Pancreas (tissue), 10 donors: ENCODE results near the gene RWDD1. TPM values are rescaled to one million over a fixed set of nuclear protein-coding genes. Genes with fewer than 3 reads are reported as not detected.

Experiments
- ATAC-seq, 4 donors: fragments of 200-7000 bp; cut with Tn5 transposase; one replicate each; pipeline versions ENCODE4 v1.8.0 to v1.9.1; 2020; ENCODE audit warnings: mild to moderate bottlenecking in 4 of 4, moderate library complexity in 4 of 4
- DNase-seq, 6 donors: peaks; one replicate each; pipeline ENCODE4 v3.0.0-alpha.2; 2020
- FAIRE-seq: peaks from 2 replicates; lab custom pipeline; 2012; peaks lifted over from hg19 to GRCh38; lab: Jason Lieb, UNC
- H3K27ac ChIP-seq, 4 donors: fragments of 200-600 bp; sonication (generic); 1 replicate in 3 of 4; 2 replicates in 1 of 4; pipeline versions ENCODE4 v1.5.0 to v1.8.0; 2020
- H3K27me3 ChIP-seq, 4 donors: fragments of 200-600 bp; one replicate each; pipeline ENCODE4 v1.8.0; 2021
- H3K36me3 ChIP-seq, 3 donors: fragments of 200-600 bp; sonication (generic) in 1 of 3; one replicate each; pipeline versions ENCODE4 v1.5.0 to v1.8.0; 2020 to 2021
- H3K4me1 ChIP-seq, 3 donors: fragments of 200-600 bp; one replicate each; pipeline ENCODE4 v1.8.0; 2021
- H3K4me3 ChIP-seq, 4 donors: fragments of 200-600 bp; sonication (generic) in 2 of 4; one replicate each; pipeline versions ENCODE4 v1.5.0 to v1.8.0; 2020 to 2021
- H3K9me3 ChIP-seq, 4 donors: fragments of 200-600 bp; one replicate each; pipeline ENCODE4 v1.8.0; 2021
- WGBS, 2 donors: extraction: QIAGEN DNeasy Blood & Tissue Kit; methylation state at CpG; one replicate each; pipeline ENCODE4 v1.1.7; 2013; 5-methylcytosine and 5-hydroxymethylcytosine counted together
- intact Hi-C, 3 donors: fragments of 100-400 bp; cut with DNase I; formaldehyde crosslinking; loops; one replicate each; pipeline versions ENCODE4 v1.11.1 to v1.14.2; 2022
- polyA plus RNA-seq, 2 donors: library from polyadenylated mRNA; stranded (reverse); fragments of 200-250 nt; gene quantifications; one replicate each; pipeline ENCODE4 v1.2.3, GENCODE V29; 2013
- total RNA-seq, 6 donors: library from RNA; stranded (reverse); fragmentation: NEBNext Ultra II Directional in 4 of 6; extraction: Animal tissue kit (Norgen Biotek cat#: 25700) in 4 of 6; gene quantifications; one replicate each; pipeline versions ENCODE4 v1.2.1 to v1.2.4, GENCODE V29; 2021 to 2023
- TF ChIP-seq, protein P1 (sequence below), 4 donors: fragments of 200-600 bp; sonication (generic) in 3 of 4; IDR thresholded peaks; one replicate each; pipeline versions ENCODE4 v1.5.0 to v1.8.0; 2021; ENCODE audit warnings: antibody characterized with exemption in 4 of 4
- donor health status: healthy with polysubstance abuse.
- donor health status: DM: no; HTN: no; CAD: no; lungs with moderate emphysema.
- donor health status: DM: no; HTN: no; CAD: no.
- donor health status: control.
- donor health status: control.
- donor health status: Bipolar disorder and iron deficiency.
- donor health status: DM: yes; HTN: yes; CAD: no.
- donor health status: DM: no; HTN: no; CAD: no.
- donor health status: DM: no; HTN: no; CAD: no.
- donor health status: DM: yes; HTN: yes; CAD: no.

RWDD1 gene
- total and polyA plus RNA-seq, 8 donors, result 26.0 to 40.6 (median 29.4) TPM

- intact Hi-C loops, result loop anchor here in 1 of 3 donors (10.0 kb wide), 1 partner anchor 254 kb away; the partner anchor contains the start of gene TSPYL1
- no peaks in the 10 kb centered on the region for H3K36me3 ChIP-seq
- no peak overlapping the region for H3K4me3 ChIP-seq
- H3K27me3 ChIP-seq, result no peaks in the 10 kb centered on the region
- TF ChIP-seq, protein P1, sequence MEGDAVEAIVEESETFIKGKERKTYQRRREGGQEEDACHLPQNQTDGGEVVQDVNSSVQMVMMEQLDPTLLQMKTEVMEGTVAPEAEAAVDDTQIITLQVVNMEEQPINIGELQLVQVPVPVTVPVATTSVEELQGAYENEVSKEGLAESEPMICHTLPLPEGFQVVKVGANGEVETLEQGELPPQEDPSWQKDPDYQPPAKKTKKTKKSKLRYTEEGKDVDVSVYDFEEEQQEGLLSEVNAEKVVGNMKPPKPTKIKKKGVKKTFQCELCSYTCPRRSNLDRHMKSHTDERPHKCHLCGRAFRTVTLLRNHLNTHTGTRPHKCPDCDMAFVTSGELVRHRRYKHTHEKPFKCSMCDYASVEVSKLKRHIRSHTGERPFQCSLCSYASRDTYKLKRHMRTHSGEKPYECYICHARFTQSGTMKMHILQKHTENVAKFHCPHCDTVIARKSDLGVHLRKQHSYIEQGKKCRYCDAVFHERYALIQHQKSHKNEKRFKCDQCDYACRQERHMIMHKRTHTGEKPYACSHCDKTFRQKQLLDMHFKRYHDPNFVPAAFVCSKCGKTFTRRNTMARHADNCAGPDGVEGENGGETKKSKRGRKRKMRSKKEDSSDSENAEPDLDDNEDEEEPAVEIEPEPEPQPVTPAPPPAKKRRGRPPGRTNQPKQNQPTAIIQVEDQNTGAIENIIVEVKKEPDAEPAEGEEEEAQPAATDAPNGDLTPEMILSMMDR (IDR thresholded peaks at IDR 0.05), result no peak
- H3K4me1 ChIP-seq, result no peaks in the 10 kb centered on the region
- DNase-seq (no peak), FAIRE-seq (no peak), ATAC-seq (no peak)
- H3K9me3 ChIP-seq, result no peaks in the 10 kb centered on the region
- WGBS, 2 donors, result 49 to 61% methylated on average over 3 of the region's 3 CpGs
- H3K27ac ChIP-seq, result no peak overlapping the region
Observed at GRCh38 chr6:116528780-116529179, 42.5 kb upstream of the RWDD1 start.

DNA sequence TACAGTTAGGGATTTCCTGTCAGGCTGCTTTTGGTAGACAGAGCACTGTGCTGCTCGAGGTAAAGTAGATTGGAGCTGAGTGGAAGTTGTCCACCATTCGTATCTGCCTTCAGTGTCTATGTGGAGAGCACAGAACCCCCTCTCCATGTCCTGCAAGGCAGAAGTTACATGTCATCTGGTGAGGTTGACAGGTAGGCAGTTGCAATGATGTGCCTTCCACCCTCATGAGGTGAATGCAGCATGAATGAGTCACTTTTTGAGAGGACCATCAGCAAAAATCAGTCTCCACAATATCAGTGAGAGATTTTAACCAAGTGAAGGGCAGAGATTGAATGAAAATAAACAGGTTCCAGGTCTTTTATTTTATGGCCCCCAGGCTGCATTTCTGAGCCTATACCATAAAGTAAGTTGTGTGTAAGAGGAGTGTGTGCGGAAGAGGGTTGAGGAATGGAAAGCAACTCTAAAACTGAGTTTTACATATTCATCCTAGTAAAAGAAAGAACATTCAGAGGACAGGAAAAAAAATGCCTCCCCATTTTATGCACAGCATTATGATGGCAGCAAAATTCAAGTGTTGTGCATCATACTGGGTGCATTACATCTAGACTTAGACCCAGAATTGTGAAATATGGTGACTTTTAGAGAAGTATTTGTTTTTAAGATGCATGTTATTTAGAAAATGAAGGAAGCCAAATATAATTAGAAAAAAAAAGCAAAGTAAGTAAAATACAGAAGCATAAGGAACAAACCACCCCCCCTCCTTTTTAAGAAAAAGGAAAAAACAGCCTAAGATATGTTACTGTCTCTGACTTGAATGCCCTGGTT, 41.6 kb upstream of the RWDD1 start:
- Histone ChIP-seq H3K27ac (no peak overlapping the region), H3K9me3 (no peaks in the 10 kb centered on the region), H3K4me1 (no peaks in the 10 kb centered on the region), H3K36me3 (no peaks in the 10 kb centered on the region), H3K27me3 (no peaks in the 10 kb centered on the region), H3K4me3 (no peak overlapping the region)
- TF ChIP-seq, protein P1 (IDR thresholded peaks at IDR 0.05), result no peak
- intact Hi-C loops, result loop anchor here in 1 of 3 donors (10.0 kb wide), 1 partner anchor 255 kb away; the partner anchor contains the start of gene TSPYL1
- ATAC-seq (no peak), DNase-seq (no peak), FAIRE-seq (no peak)
- WGBS, 2 donors, result 71% methylated on average over 3 of the region's 3 CpGs

DNA sequence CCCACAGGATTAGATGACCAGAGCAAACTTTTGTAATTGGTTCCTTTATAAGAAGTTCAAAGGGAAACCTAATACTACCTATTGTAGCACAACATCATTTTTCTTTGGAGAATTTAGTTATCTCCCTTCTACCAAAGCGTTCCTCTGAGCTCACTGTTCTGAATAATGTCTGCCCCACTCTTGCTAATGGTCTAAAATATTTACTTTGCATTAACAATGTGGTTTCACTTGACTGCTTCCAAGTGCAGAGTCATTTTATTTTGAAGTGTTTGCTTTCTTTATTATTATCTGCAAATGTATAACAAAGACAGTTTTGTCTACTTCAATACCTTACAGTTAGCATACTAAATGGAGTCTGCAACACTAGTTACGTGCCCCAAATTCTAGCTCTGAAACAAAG, 40.9 kb upstream of the RWDD1 start:
- Histone ChIP-seq H3K27ac (no peak overlapping the region), H3K27me3 (no peaks in the 10 kb centered on the region), H3K4me3 (no peak overlapping the region), H3K9me3 (no peaks in the 10 kb centered on the region), H3K36me3 (no peaks in the 10 kb centered on the region), H3K4me1 (no peaks in the 10 kb centered on the region)
- ATAC-seq, result no peak
- DNase-seq, result no peak
- TF ChIP-seq, protein P1 (IDR thresholded peaks at IDR 0.05), result no peak
- intact Hi-C loops, result no loop called here
- WGBS, 2 donors, result 65 to 70% methylated on average over 2 of the region's 2 CpGs
- FAIRE-seq, result no peak

DNA sequence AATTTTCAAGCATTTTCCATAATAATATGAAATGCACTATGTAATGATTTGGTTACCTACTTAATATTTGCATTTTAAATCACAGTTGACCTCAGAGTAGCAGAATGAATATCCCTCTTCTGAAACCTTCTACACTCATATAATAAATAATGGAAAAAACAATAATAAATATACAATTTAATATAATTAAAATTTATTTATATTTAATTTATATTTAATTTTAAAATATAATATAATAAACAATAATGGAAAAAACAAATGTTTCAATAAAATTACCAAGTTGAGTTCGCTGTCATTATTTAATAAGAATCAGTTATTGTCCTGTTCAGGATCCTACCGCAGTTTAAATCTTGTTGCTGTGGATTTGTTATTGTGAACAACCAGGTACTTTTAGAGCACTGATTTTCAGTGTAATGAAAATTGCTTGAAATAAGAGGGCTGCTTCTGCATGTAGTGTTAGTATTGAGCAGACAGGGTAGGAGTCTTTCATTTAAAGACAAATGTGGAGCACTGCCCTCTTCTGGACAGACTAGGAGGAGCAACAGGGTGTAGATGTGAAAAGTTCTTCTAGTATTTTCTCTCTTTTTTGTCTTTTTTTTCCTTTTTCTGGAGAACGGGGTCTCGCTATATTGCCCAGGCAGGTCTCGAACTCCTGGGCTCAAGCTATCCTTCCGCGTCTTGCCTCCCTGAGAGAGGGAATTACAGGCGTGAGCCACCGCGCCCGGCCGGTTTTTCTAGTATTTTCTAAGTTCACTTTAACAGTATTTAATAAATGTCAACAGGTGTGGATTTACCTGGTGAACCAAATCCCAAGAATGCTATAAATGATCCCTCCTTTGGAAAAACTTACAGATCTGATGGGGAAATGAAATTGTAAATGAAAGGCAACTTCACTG, 39.4 kb upstream of the RWDD1 start:
- peak; percentile 53 to 92 (median 88) for ATAC-seq
- DNase-seq, result peak in 4 of 6 donors; percentile 16 to 54 (median 44)
- 62 to 69% methylated on average over 12 of the region's 12 CpGs for WGBS, 2 donors
- TF ChIP-seq, protein P1 (IDR thresholded peaks at IDR 0.05), result peak; percentile 44 to 69 (median 63)
- FAIRE-seq, result peak; percentile 87
- Histone ChIP-seq H3K27ac (no peak overlapping the region), H3K36me3 (no peaks in the 10 kb centered on the region), H3K27me3 (no peaks in the 10 kb centered on the region), H3K9me3 (no peaks in the 10 kb centered on the region), H3K4me1 (no peaks in the 10 kb centered on the region), H3K4me3 (no peak overlapping the region)
- intact Hi-C loops, result no loop called here
